GM19240 (cell line): ENCODE results near the gene SEMA3E.
"Not testable (repeated sequence)": the region's sequence is repeated elsewhere in the genome, so short reads cannot be mapped to it uniquely, and the experiment has no call there.

ENCODE experiments used
- DNase-seq: peaks from one replicate; pipeline ENCODE4 v3.0.0; 2011; ENCODE audit warnings: low spot score; ENCODE audit not compliant: insufficient read length

Gene SEMA3E

DNA sequence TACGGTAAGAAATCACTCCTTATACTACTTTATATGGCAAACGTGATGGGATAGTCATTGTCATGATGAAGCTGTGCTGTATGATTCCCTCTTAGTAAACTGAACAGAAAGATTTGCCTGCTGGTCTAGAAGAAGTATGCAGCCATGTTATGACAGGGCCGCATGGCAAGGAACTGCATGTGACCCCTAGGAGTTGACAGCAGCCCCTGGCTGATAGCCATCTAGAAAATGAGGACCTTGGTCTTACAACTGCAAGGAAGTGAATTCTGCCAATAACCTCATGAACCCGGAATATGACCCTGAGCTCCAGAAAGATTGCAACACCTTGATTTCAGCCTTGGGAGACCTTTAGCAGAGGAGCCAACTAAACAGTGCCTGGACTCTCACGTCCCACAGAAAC lies 193.3 kb downstream of the SEMA3E start:
- DNase-seq: no peak

DNA sequence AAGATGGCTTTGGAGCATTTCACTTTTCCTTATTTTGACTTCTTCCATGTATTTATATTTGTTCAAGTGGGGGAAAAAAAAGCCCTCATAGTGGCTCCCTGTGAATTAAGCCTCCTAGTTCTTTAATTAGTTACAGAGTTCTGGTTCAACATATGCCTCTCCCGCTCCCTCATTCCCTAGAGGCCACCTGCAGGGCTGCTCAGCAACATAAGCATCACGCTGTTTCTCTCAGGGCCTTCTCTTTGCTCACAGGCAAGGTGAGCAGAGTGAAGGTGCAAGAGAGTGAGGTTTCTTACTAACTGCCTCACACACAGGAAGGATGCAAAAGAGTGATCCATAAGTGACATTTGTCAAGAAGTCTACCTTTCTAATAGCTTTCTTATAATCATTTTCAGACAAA lies 196.7 kb downstream of the SEMA3E start:
- DNase-seq: no peak

DNA sequence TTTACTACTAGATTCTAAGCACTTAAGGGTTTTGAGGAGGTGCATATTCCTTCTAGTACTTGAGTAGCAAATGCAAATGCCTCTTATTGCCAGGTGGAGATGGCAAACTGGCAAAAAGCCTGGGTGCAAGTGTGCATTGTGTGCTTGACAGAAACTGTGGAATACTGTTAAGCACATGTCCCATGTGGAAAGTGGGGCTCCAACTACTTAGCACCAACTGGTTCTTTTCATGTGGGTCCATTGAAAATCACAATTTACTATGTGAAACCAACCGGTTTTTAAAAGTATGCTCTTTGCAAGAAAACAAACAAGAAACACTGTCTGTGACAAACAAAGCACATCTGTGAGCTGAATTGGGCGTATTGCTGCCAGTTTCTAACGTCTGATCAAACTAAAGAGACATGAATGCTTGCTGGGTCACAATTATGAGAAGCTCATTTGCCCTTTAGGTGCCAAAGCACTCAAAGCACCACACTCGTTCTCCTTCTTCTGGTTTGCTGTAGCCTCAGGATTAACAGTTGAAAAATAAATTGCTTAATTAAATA lies 197.4 kb downstream of the SEMA3E start:
- no peak for DNase-seq

DNA sequence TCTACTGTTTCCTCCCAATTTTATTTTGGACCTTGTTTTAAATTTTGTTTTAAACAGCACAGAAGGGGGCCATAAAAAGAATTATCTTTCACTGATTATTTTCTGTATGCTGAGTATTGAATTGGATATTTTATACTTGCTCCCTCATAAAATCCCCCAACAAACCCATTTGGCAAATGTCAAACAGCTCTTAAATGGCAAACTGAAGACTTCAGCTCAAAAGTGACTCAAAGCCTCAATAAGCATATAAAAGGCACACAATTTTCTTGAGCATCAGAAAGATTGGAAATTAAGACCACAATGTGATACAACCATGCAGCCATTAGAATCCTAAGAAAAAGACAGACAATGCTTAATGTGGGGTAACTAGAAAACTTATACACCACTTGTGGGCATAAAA lies 199.2 kb downstream of the SEMA3E start:
- no peak for DNase-seq

DNA sequence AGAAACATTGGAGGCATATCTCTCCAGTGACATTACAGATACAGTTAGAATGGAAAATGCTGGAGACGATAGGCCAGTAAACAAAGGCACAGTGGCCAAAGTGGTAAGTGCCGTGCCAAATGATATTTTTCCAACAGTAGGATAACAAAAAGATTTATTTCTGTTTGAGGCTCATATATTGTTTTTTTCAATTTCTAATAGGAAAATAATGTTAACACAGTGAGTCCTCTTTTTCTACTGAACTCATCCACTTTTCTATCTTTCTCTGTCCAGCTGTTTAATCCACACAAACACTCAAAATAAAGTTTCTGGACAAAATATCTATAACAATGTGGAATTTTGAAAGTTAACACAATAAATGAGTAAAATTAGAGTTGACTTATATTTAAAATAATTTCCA lies 201.3 kb downstream of the SEMA3E start:
- DNase-seq: no peak

DNA sequence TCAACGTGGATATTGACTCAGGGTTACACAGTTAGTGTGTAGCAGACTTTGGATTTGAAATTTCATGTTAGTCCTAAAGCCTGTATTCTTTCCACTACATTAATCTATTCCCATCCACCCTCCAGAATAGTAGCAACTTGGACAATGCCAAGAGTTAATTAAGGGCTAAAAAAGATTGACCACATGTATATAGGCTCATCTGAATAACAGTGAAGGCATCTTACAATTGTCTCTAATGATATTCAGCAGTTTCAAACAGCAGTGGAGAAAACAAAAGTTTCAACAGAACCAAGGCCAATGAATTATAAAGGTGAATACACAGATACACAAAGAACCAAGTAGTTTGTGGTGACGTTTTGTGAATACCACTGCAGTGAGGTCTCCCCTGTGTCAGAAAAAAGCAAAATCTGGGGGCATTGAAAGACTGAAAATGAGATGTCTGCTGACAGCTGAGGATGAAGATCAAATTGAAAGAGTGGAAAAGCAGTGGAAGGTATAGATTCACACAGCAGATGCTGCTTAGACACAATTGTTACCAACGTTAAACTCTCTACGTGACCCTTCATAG lies 202.8 kb downstream of the SEMA3E start:
- no peak for DNase-seq

DNA sequence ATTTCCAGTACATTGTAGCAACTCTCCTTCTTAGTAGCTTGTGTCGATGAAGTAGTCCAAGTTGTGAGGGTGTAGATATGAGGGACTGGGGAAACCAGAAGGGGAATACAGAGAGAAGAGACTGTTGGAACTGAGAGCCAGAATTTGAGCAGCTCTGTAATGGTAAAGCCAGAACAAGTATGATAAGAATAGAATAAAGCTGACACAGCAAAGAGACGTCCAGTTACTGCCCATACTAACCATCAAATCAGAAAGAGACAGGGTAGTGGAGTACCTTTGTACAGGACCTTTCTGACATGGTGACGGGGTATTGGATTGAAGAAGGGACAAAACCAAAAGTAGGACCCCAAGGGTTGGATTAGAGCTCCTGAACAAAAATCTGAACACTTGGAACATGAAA lies 206.0 kb downstream of the SEMA3E start:
- no peak for DNase-seq

DNA sequence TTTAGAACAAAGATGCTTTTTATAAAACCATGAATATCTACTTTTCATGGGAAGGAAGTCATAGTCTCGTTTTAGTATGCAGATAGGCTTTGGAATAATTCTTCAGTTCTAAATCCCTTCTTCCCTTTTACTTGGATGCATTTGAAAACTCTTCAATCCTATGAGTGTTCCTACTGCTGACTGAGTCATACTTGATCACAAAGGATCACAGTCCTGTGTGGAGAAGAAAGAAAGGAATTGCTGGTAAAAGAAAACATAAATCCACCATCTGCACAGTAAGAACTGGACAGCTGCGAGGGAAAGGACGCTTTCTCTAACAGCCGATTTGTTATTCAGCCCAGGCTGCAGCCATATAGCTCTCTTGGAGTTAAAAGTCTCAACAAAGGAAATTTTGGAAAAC lies 209.9 kb downstream of the SEMA3E start:
- no peak for DNase-seq

DNA sequence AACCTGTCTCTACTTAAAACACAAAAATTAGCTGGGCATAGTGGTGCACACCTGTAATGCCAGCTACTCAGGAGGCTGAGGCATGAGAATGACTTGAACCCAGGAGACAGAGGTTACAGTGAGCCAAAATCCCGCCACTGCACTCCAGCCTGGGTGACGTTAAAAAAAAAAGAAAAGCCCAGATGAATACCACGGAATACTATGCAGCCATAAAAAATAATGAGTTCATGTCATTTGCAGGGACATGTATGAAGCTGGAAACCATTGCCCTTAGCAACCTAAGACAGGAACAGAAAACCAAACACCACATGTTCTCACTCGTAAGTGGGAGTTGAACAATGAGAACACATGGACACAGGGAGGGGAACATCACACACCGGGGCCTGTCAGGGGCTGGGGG lies 218.7 kb downstream of the SEMA3E start:
- not testable (repeated sequence) for DNase-seq

DNA sequence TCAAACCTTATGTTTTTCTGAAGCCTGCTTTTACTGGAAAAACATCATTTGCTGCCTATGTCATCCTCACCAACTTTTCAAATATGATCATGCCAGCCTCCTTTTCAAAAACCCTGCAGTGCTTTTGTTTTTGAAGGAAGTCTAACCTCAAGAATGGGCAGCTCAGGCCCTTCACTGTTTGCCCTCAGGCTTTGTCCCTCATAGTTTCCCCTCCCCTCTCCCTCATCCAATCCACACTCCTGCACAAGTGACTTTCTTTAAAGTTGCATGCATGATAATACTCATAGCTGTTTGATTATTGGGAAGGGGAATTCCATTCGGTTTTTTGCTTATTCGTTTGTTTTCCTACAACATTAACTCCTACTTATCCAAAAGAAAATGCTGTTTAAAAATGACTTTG lies 219.4 kb downstream of the SEMA3E start:
- DNase-seq: no peak

DNA sequence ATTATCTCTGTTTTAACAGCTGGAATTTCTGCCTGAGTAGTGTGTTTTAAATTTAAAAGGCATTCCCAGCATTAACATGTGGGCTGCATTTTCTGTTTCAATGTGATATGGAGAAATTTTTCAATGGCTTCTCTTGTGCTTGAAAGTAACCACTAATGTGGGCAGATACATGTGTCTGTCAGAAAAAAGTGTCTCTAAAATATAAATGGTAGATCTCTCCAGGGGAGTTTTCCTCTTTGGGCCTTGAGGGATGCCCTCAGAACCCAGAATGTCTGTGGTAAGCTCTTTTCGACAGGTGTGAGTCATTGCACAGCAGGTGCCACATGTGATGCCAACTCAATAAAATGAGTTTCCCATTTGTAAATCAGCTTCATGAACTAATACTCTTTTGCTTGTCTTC lies 221.1 kb downstream of the SEMA3E start:
- no peak for DNase-seq

DNA sequence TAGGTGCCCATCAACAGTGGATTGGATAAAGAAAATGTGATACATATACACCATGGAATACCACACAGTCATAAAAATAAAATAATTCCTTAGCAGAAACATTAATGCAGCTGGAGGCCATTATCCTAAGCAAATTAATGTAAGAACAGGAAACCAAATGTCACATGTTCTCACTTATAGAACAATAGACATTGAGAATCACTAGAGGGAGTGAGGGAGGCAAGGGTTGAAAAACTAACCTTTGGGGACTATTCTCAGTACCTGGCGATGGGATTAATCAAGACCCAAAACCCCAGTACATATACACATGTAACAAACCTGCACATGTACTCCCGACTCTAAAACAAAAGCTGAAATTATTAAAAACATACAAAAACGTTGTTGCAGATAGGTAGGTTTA lies 222.6 kb downstream of the SEMA3E start:
- DNase-seq: no peak

DNA sequence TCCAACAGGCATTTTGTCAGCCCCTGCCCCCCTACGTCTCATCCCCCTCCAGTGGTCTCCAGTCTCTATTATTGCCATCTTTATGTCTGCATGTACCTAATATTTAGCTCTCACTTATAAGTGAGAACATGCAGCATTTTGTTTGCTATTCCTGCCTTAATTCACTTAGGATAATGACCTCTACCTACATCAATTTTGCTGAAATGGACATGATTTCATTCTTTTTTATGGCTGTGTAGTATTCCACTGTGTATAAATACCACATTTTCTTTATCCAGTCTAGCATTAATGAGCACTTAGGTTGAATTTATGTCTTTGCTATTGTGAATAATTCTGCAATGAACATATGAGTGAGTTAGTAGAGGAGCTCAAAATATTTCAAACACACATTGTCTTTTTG lies 229.9 kb downstream of the SEMA3E start:
- no peak for DNase-seq

DNA sequence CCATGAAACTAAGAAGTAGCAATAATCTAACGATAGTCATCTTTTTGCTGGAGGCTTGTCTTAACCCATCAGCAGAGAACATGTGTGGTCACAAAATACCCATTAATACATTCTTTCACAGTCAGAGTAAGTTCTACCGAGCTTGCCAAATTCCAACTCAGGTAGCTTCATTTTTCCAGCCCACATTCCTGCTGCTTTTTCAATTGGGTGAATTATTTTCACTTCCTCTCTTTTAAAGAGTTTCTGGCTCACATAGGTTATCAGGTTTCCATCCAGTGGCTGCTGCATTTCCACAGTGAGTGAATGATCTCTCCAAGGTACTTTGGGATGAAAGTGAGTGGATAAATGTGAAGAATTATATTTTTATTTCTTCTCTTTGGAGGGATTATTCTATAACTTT lies 233.1 kb downstream of the SEMA3E start:
- no peak for DNase-seq

DNA sequence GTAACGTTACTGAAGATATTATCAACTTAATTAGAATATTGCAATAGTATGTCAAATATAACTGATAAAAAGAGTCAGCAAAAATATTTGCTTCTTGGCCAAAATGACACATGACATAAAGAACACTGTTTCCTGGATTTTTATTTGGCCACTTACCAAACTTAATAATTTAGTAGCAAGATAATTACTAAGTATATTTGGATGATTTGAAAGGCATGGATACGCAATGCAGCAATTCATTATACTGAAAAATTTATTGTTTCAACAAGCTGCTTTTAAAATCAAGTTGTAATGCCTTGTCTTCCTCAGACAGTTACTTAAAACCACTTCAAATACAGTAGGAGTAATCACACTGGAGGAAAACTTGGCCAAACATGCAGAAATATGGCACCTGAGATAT lies 234.0 kb downstream of the SEMA3E start:
- no peak for DNase-seq

DNA sequence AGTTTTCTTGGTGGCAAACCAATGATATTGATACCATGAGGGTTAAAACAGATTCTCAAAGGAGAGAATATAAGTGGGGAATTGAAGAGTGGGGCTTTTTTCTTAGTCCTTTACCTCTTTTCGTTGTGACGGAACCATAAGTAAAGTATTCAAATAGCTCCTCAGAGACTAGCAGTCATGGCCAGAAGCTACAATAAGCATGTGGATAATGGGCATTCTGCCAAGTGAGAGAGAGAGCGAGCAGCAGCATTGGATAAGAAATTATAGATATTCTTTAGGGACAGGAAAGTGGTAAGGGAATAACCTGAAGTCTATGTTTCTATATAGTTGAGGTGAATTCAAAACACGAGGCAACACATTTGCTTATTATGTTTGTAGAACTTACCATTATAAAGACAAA lies 235.1 kb downstream of the SEMA3E start:
- no peak for DNase-seq

DNA sequence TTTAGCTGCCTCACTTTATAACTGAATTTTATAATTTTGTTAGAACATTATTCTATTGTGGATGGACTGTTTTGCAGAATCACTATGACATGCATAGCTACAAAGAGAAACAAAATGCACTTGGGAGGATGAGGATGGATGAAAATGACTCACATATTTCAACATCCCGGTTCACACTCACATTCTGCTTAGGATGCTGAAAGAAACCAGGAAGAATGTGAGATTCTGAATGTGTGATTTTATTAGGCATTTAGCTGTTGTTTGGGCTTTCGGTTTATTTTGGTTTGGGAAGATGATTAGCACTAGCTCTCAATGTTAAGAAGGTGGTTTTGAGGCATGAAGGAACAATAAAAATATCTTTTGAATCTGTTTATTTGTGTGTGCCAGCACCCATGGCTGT lies 235.5 kb downstream of the SEMA3E start:
- DNase-seq: no peak

DNA sequence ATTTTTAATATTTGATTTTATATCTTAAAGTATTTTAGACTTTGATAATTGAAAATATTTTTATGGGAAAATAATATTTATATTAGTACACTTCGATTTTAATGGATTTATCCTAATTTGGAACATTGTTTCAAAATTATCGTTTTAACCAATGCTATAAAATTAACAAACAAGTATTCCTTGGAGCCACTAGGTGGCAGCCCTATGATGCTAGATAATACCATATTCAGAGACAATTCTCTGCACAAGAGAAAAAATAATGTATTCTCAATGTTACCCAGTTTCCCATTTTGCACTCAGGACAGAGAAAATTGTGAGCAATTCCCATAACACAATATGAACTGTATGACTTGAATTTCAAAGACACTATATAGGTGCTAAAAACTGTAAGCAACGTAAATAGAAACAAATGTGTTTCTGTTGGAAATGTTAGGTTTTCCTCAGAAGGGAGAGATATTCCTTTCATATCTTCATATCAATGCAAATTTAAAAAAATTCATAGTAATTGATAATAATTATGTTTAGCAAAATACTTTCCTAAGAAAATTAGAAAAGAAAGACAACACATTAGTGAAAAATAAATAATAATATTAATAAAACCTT lies 237.8 kb downstream of the SEMA3E start:
- DNase-seq: no peak

DNA sequence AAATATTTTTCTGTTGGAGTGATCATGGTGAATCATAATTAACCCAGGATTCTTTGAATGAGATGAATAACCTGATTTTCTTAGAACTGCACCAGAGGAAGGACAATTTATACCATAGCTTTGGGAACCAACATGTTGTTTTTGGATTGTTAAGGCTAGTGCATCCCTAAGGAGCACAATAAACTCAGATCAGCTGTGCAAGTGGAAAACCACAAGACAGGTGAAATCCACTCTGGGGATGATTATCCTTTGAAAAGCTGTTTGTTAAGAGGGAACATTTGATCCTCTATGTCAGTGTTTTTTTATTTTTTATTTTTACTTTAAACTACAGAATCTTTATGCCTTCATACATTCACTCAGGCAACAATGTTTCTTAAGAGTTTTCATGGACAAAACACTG lies 254.2 kb downstream of the SEMA3E start:
- no peak for DNase-seq

DNA sequence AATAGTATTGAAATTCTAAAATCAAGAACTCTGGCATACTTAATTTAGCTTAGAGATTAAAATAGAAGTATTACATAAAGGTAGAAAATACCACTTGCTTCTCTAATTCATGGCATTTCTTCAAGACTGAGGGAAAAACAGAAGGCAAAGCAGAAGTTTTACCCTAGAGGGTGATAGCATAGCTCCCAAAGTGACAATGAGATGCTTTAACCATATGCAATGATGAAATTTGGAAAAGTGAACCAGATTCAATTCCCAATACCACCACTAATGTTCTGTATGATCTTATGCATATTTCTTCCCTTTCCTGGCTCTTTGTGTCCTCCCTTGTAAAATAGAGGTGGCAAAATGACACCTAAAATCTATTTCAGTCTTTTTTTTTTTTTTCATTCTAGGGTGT lies 260.5 kb downstream of the SEMA3E start:
- DNase-seq: no peak

DNA sequence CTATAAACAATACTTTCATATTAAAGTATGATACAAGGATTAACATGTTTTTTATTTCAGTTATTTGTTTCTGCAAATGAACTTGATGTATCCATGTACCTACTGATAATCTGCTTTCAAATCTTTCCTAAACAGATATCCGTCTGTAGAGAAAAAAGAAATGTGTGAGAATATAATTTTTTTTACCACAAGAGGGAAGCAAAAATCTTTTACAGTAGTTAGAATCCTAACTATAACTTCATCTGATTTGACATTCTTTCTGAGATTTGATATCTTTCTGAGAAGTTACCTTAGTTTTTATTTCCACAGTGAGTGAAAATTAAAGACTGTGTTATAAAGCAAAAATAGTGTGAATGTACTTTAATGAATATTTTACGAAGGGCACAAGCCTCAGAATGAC lies 282.3 kb downstream of the SEMA3E start:
- no peak for DNase-seq

DNA sequence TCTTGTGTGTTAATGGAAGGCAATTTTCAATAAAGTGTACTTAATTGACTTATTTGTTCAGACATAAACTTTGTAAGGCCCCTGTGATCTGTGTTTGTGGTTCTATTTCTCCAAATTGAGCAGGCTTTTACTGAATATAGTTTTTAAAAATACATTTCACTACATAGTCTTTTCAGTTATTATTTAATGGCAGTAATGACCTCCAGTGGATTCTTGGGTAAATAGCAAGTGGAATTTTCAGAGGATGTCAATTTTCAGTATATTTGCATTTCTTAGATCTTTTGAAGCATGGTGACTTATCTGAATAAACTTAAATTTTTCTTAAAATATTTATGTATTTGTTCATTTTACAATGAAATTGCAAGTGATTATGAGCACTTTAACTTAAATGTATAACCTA lies 283.2 kb downstream of the SEMA3E start:
- no peak for DNase-seq

DNA sequence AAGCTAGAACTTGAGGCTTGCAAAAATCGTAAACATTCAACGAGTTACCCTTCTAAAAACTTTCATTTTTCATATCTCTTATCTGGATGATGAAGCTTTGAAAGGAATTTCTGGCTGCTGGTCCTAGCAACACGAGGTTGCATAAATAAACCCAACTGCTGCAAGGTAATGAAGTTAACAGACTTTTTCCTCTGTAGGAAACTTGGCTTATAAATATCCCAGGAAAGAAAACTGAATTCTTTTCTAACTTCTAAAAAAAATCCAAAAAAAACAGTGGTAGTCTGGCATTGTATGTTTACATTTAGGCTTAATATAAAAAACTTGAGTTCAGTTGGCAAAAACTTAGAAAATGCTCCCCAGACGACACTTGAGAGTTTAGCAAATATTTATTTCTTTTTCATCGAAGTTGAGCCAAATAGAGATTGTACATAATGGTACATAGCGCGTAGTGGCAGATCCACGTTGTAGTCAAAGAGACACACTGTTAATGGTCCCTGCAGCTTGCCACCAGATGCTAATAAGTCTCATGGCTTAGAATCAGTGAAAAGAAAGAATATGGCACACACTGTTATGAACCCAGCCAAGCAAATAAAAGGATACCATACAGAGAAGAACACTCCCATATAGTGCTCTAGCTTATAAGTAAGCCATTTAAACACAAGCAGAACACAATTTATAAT lies 285.9 kb downstream of the SEMA3E start:
- DNase-seq: no peak
